Activated CD4-positive, alpha-beta T cell treated with anti-CD3 and anti-CD28 coated beads, Interleukin-2, amount 50 U/mL, for 24 hours (primary cell): Measurements from ENCODE around the gene JPH3.

ENCODE experiments used
- DNase-seq, 2 donors: peaks; one replicate each; pipeline ENCODE4 v3.0.0-alpha.2; 2020; ENCODE audit warnings: low read depth in 1 of 2, low spot score in 1 of 2

The JPH3 gene

DNA sequence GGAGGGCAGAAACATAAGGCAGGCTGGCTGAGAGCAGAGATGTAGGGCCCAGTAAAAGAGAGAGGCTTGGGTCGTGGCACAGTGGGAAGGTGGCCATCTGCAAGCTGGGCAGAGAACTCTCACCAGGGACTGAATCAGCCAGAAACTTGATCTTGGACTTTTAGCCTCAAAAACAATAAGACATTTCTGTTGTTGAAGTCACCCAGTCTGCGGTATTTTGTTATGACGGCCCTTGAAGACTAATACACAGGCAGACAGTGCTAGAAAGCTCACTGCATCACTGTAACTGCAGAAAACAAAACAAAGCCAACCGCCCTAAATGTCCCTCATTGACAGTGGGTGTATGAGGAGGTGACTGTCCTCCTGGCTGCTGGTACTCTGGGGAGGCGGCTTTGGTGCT, 3.9 kb upstream of the JPH3 start:
- no peak for DNase-seq

GRCh38 chr16:87600246-87600645, 2.1 kb upstream of the JPH3 start:
- DNase-seq, result no peak

DNA sequence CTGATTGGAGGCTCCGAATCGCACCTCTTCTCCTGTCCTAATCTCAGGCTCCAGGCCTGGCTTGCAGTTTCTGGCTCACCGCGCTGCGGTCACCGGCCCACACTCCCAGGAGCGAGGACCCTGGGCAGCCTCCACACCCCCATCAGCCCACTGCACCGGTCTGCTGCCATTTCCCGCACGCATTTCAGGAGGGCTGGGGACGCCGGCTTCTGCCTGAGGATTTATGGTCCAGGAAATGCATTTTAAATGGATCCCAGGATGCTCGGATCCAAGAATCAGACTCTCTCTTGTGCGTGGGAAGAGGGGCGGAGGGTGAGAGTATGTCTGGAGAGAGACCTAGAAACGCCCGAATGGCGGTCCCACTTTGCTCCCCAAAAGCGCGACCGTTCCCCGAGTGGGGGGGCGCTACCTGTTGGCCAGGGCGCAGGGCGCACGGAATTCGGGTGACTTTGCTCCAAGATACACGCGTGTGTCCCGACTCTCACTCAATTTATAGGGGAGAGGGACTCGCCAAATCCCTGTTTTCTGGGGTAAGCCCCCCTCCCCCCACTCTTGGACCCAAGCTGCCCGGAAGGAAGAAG, 817 bp upstream of the JPH3 start:
- no peak for DNase-seq

DNA sequence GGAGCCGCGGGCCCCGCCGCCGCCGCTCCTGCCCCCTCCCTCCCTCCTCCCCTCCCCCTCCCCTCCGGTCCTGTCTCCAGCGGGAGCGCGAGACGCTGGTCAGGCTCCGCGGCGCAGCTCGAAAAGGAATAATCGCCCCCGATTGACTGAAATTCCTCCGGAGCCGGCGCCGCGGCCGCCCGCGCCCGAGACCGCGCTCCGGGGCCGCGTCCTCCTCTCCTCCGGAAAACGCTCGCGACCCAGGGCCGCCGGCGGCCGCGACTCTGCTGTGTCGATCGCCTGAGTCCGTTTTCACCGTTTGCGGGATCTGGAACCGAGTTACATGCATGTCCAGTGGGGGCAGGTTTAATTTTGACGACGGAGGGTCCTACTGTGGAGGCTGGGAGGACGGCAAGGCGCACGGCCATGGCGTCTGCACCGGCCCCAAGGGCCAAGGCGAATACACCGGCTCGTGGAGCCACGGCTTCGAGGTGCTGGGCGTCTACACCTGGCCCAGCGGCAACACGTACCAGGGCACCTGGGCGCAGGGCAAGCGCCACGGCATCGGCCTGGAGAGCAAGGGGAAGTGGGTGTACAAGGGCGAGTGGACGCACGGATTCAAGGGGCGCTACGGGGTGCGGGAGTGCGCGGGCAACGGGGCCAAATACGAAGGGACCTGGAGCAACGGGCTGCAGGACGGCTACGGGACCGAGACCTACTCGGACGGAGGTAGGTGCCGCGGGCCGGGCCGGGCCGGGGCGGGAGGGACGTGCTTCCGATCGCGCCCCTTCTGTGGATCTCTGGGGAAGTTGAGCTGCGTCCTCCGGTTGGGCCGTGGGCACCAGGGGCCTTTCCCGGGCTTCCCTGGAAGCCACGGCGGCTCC, 744 bp downstream of the JPH3 start:
- no peak for DNase-seq

DNA sequence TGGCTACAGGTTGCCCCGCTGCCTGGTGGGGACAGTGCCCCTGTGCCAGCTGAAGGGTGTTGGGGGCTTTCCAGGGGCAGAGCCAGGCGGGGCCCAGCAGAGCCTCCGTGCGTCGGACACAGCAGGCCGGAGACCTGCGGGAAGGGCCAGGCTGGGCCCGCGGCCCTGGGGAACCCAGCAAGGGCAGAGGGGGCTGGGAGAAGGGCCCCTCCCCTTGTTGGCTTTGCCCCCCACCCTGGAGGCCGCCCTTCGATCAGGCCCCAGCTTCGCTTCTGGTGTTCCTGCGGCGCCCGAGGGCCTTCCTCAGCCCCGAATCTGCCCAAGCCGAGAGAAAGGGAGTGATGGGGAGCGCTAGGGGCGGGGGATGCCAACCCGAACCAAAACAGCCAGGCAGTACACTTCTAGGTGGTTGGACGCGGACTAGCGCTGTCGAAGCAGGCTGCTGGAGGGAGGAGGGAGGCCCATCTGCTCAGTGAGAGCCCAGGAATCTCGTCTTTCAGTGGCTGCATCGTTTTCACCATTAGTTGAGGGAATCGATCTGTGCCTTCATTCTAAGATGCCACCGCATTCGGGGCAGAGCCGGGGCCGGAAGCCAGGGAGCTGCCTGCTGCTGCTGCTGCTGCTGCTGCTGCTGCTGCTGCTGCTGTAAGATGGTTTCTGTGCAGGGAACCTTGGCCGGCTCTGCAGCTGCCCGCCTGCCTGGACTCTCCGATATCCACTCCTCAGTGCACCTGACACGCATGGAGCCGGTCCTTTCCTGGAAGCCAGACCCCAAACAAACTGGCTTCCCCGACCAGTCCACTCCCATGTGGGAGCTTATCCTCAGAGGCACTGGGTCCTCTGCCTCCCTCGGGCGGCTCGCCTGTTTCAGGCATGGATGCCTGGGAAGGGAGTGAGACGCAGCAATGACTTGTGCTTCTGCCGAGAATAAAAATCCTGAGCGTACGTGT, 1.7 kb downstream of the JPH3 start:
- DNase-seq, result no peak

DNA sequence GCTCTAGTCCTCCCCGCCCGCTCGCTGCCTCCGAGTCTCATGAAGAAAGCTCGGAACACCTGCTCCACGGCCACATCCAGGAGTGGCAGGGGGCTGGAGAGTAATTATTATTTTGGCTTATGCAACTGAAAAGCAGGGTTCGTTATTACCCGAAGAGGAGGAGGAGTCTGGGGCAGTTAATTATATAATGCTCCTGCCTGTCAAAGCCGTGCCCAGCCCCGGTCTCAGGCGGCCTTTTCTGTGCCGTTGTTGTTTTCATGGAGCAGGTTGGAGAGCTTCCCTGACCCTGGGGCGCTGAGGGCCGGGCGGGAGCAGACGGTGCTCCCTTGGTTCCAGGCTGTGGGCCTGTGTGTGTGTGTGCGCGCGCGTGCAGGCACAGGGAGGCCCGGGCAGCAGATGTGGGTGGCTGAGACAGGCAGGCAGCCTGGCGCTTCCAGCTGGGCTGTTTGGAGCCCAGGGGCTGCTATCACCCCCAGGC, 2.4 kb downstream of the JPH3 start:
- DNase-seq, result no peak

GRCh38 chr16:87607223-87607622, 4.9 kb downstream of the JPH3 start:
- DNase-seq, result no peak

- no peak for DNase-seq
Measured at GRCh38 chr16:87607871-87608270, 5.6 kb downstream of the JPH3 start.

- DNase-seq, result no peak
Measured at GRCh38 chr16:87608400-87608985, 6.2 kb downstream of the JPH3 start.

DNA sequence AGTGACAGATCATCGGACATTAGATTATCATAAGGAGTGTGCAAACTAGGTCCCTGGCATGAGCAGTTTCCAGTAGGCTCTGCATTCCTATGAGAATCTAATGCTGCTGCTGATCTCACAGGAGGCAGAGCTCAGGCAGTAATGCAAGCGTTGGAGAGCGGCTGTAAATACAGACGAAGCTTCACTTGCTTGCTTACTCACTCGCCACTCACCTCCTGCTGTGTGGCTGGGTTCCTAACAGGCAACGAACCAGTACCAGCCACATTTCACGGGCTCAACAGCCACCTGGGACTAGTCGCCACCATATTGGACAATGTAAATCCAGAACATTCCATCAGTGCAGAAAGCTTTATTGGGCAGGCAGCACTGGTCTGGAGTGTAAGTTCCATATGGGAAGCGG, 7.7 kb downstream of the JPH3 start:
- no peak for DNase-seq

- no peak for DNase-seq
Measured at GRCh38 chr16:87611456-87611855, 9.1 kb downstream of the JPH3 start.

DNA sequence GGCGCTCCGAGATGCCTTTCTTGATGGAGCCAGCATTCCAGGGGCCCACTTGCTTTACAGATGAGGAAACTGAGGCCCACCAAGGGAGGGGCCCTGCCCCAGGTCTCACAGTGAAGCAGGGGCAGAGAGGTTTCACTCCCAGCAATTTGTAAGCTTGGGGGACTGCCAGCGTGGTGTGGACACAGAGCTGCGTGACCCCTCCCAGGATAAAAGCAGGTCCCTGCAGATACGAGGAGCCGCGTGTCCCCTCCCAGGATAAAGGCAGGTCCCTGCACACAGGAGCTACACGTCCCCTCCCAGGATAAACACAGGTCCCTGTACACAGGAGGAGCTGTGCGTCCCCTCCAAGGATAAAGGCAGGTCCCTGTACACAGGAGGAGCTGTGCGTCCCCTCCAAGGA, 11.7 kb downstream of the JPH3 start:
- no peak for DNase-seq

DNA sequence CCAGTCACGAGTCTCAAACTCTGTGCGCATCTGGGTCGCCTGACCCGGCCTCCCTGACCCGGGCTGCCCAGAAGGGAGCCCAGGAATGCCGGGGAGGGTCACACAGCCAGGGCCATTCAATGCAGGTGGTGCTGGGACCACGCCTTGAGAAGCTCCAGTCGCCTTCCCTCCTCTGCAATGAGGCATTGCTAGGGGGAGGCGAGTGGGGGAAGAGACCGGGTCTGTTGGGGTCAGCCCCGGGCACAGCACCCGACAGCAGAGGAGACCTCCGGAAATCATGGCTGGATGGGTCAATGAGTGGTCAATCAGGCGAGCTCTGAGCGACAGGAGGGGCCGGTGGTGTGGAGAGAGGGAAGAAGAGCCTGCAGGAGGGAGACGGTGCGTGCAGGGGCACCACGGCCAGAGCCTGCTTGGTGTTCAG, 13.3 kb downstream of the JPH3 start:
- DNase-seq, result no peak

DNA sequence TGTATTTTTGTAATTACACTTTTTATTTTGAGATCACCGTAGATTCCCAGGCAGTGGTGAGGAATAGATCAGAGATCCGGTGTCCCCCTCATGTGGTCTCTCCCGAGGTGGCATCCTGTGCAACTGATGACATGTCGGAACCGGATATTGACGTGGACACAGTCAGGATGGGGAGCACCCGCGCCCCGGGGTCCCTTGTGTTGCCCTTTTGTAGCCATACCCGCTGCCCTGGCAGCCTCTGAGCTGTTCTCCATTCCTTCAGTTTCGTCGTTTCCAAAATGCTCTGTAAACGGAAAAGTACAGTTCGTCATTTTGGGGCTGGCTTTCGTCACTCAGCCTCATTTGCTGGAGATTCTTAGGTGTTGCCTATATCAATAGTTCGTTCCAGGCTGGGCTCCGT, 14.2 kb downstream of the JPH3 start:
- no peak for DNase-seq

DNA sequence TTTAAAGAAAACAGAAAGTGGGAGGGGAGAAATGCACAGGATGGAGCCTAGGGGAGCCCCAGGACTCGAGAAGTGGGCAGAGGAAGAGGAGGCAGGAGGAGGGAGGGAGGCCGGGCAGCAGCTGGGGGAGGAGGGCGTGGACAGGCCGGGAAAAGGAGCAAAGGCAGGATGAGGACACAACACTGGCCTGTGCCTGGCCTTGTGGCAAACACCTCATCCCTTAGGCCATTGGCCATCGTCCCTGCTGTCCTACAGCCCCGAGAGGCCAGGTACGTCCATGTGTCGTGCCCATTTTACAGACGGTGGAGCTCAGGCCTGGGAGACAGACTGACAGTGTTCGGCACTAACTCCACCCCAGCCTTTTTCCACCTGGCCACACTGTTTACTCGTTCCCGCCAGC, 15.9 kb downstream of the JPH3 start:
- DNase-seq, result no peak

DNA sequence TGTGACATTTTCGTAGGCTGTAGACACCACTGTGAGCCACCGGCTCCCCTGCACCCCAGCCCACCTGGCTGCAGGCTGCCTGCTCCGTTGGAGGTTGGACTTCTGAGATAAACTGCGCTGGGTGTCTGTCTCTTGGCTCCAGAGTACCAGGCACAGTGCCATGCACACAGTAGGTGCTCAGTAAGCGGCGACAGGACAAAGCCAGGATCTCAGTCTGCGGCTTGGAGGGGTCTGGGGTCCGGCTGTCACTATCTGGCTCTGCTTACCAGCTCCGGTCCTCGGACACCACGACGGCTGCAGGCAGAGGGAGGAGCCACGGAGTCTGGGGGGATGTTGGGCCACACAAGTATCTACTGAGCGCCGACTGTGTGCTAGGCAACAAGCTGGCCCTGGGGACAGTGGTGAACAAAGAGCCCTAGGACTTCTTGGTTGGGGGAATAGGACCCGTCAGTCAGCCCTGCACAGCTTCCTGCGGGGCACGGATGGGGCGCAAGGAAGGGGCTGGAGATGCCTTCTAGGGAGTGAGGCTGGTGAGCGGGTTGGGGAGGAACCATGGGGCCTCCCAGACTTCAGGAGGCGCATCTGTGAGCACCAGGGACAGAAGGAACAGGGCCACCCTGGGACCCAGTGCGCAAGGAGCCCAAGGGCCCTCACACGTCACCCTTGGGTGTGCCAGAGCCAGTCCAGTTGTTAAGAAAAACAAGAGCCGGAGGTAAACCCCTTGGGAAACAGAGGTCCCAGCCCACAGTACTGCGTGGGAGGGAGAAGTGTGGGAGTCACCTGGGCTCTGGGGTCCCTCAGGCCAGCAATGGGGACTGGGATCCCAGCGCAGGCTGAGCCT, 17.3 kb downstream of the JPH3 start:
- DNase-seq, result no peak

- no peak for DNase-seq
Measured at GRCh38 chr16:87620201-87620495, 17.8 kb downstream of the JPH3 start.

DNA sequence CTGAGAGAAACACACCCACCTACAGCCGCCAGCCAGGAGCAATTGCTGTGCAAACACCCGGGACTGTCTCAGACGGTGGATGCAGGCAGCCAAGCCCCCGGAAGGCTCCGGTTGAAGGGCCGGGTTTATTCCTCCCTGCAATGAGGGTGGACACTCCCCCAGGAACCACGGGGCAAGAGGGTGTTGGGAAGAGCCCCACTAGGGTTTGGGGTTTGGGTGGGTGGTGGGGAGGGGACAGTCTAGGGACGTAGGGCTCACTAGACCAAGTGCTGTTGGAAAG, 19.2 kb downstream of the JPH3 start:
- no peak for DNase-seq

- DNase-seq, result no peak
Measured at GRCh38 chr16:87621976-87622713, 19.8 kb downstream of the JPH3 start.

DNA sequence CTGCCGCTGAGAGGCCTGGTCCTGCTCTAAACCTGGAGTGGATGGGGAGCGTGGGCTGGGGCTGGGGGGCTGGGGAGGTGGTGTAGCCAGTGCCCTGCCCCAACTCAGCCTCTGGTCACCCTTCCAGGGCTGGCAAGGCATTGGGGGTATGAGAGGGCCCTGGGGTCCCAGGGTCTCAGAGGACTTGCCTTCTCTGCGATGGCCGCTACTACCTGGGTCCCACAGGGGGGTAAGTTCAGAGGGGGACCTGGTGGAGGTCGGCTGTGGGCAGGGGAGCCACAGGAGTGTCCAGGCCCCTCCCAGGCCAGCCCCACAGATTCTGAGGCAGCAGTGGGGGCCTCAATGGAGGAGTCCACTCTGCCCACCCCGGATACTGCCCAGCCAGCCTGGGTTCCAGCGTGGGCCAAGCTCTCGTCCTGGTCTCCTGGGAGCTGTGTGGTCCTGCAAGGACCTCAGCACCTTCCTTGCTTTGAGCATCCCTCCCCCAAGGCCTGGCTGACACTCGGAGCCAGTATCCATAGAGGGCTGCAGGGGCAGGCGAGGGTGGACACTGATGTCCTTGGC, 20.5 kb downstream of the JPH3 start:
- DNase-seq, result no peak
